Measurements from ENCODE around the gene FTH1.
A peak's percentile ranks its signal among the peaks of the same experiment; 100 is the strongest.
"Not testable (repeated sequence)": the region's sequence is repeated elsewhere in the genome, so short reads cannot be mapped to it uniquely, and the experiment has no call there.

The FTH1 gene

DNA sequence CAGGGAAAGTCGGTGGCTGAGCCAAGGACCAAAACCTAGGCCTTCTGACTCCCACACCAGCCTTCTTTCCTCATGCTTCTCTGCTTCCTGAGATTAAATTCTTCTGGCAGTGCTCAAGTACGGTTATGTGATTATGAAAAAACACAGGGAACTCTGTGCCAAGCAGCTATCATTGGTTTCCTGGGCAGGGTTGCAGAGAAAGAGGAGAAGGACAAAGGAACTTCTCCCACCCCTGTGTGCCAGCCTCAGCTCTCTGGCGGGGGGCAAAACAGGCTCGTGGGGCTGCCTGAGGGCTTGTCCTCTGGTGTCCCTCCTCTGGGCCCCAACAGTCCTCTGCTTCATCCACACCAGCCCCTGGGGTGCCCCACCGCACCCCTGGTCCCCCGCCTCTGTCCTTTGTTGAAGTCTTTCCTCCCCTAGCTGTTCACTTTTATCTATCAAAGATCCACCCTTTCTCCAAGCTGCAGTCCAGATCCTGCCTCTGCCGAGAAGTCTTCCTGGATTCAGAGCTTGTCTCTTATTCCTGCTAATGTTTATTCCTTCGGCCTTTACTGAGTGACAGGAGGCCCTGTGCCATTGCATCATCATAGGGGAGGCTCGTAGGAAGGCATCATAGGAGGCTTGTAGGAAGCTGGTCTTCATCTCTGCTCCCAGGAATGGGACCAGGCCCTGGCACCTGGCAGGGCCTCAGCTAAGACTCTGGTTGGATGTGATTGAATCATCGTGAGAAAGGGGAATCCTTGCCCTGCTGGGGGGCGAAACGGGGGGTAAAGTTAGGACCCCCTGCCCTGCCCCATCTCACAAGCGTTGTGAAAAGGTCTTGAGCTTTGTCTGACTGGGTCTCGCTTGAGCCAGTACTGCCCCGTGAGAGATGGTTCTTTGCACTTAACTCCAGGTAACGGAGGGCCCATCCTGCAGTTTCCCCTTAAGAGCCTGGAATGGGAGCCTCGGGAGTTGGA, 11.5 kb upstream of the FTH1 start:
- no peak for DNase-seq (ENCODE audit: low read depth, low spot score)

GRCh38 chr11:61976813-61977475, 9.5 kb upstream of the FTH1 start:
- no peak for DNase-seq (ENCODE audit: low read depth, low spot score)

DNA sequence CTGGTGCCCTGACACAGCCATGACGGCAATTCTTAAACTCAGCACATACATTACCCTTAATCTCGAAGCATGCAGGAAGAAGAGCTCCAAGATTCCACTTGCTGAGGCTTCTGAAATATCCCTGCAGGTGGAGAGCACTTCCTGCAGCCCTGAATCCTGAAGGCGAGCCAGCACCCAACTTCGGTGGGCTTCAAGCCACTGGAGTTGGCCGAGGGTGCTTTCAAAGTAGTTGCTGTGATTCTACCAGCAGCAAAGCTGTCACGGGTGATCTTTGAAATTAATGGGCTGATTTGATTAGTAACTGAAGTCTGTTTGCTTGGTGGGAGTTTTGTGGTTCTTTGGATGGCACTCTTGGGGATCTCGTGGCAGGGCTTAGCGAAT, 9.0 kb upstream of the FTH1 start:
- no peak for DNase-seq (ENCODE audit: low read depth, low spot score)

DNA sequence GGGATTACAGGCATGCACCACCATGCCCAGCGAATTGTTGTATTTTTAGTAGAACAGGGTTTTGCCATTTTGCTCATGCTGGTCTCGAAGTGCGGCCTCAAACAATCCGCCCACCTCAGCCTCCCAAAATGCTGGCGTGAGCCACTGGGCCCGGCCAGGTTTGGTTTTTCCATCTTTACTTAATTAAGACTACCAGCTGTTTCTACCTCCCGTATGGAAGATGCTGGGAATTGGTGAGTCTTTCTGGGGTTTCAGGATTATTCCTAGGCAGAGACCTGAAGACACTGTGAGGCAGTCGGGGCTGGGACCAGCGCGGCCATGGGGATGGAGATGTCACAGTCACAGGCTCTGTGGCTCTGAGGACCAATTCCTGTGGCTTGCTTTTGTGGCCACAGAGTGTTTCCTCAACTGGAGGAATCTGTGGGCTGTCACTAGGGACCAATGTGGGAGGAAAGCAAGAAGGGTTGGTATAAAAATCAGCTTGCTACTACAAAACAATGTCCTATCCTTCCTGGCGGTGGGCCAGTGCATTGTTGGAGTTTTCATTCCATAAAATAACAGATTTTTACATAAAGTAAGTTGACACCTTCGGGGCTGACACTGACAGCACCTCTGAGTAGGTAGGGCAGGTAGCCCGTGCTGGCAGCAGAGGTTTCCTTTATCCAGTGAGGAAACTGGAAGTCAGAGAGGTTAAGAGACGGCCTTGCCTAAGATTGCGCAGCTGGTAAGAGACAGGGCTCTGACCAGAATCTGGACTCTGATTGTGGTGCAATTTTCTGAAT, 8.4 kb upstream of the FTH1 start:
- no peak for DNase-seq (ENCODE audit: low read depth, low spot score)

DNA sequence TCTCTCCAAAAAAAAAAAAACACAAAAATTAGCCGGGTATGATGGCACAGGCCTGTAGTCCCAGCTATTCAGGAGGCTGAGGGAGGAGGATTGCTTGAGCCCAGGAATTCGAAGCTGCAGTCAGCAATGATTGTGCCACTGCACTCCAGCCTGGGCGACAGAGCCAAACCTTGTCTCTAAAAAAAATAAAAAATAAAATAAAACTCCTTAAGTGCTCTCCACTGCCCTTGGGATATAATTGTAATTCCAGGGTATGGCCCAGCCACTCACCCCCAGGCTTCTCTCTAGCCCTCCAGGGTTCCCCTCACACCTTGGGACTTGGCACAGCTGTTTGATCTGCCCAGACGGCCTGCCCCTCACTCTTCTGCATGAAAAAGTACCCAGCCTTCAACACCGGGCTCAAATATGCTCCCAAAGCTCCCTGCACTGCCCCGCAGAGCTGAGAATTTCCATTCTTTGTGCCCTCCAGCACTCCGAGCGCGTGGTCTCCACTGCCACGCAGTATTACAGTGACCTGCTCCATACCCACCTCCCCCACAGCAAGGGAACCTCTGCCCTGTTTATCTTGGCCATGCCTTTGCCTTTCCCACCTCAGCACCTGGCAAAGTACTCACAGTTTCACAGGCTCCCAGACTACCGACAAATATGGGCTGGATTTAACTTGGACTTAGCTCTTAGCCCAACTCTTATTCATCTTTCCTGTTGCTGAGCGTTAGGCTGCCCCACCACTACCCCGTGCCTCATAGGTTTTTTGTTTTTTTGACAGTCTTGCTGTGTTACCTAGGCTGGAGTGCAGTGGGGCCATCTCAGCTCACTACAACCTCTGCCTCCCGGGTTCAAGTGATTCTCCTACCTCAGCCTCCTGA, 7.6 kb upstream of the FTH1 start:
- no peak for DNase-seq (ENCODE audit: low read depth, low spot score)

DNA sequence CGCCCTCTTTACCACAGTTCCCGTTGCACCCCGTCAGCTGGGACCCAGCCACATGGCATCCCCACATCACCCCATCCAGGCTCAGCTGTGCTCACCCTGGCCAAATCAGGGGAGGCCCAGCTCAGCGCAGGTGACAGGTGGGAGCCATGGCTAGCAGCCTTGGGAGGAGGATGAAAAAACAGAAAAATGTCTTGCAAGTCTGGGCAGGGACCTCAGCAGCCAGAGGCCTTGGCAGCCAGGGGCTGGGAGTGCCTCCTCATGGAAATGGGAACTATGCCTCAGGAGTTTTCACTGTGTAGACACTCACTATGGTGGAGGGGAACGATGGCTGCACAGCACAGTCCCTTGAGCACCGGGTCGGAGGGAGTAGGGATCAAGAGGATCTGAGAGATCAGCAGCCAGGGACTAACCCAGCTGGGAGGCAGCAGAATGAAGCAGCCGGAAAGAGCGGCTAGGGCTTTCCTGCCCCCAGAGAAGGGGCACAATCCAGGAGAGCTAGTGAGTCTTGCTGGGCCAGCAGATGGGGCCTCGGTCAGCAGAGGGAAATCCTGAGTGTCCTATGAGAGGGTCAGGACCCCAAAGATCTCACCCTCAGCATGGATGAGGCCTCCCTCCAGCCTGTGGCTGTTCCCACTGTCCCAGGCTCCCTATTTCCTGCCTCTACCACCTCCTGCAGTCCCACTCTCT, 6.2 kb upstream of the FTH1 start:
- no peak for DNase-seq (ENCODE audit: low read depth, low spot score)

DNA sequence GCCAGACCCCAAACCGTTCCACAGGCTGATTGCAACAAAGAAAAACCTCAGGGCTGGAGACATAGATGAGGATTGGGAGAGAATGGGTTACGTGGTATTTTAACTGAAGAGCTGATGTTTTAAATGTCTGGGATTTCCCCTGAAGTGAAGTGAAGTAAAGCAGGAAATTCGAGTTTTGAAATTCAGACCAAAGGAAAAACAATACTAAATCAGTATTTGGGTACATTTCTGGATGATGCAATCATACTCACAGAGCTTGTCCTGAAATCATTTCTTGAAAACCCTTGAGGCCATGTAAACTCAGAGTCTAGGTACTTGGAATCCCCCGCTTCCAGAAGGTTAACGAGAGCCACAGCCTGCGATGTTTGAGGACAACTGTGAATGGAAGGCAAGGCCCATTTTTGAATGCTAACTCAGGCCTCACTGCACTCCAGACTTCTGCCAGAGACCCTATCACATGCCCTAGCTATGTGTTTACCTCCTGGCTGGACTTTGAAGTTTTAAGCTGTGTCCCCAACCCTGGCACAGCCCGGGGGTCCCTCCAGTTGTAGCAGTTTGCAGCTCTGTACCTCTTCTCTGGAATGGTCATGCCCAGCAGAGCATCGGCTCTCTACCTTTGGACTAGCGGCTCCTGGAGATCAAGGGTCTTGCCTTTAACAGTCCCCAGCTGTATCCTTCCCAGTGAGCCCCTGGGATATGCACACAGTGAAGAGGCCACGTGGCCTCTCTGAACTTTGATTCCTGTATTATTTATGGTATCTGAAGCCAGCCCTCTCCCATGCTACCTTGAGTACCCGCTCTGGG, 5.4 kb upstream of the FTH1 start:
- no peak for DNase-seq (ENCODE audit: low read depth, low spot score)

DNA sequence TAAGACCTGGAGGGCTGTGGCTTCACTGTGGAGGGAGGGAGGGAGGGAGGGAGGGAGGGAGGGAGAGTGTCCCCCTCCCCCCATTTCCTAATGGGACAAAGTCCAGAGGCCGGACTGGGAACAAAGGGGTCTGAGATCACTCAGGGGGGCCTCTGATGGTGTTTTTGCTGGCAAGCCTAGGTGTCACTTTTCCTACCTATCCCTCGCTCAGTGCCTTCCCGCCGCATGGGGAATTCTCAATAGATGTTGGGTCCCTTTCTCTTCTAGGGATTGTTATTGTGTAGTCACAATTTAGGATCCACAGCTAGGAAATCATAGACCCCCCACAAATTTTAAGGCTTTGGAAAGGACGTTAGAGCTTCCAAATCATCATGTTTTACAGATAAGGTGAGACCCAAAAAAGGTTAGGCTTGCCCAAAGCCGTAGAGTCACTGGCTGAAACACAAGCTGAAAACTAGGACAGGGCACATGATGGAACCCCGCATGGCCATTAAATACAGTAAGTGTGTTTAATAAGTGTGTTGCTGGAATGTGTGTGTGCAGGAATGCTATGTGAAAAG, 4.8 kb upstream of the FTH1 start:
- DNase-seq (ENCODE audit: low read depth, low spot score), result no peak

- DNase-seq (ENCODE audit: low read depth, low spot score), result peak; percentile 96
These were observed 4.0 kb upstream of the FTH1 start for GRCh38 chr11:61971248-61972111.

- no peak for DNase-seq (ENCODE audit: low read depth, low spot score)
These were observed 2.6 kb upstream of the FTH1 start for GRCh38 chr11:61969838-61970662.

- DNase-seq (ENCODE audit: low read depth, low spot score), result no peak
These were observed 1.9 kb upstream of the FTH1 start for GRCh38 chr11:61969391-61969758.

DNA sequence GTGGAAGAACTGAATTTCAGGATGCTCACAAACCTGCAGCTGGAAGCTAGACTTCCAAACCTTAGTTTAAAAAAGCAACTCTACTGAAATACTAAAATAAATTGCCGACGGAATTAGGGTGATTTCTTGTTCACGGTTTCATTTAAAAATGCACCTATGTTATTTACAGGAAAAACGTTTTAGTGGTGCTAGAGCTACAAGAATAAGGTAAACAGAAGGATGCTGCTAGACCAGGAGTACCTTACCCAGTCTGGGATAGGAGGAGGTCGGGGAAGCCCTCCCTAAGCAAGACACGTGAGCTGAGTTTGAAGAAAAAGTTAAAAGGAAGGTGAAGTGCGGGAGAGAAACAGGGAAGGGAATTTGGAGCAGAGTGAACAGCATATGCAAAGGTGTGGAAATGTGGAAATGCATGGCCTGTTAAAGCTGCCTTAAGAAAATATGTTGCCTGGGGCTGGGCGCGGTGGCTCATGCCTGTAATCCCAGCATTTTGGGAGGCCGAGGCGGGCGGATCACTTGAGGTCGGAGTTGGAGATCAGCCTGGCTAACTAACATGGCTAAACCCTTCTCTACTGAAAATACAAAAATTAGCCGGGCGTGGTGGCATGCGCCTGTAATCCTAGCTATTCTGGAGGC, 1.4 kb upstream of the FTH1 start:
- no peak for DNase-seq (ENCODE audit: low read depth, low spot score)

DNA sequence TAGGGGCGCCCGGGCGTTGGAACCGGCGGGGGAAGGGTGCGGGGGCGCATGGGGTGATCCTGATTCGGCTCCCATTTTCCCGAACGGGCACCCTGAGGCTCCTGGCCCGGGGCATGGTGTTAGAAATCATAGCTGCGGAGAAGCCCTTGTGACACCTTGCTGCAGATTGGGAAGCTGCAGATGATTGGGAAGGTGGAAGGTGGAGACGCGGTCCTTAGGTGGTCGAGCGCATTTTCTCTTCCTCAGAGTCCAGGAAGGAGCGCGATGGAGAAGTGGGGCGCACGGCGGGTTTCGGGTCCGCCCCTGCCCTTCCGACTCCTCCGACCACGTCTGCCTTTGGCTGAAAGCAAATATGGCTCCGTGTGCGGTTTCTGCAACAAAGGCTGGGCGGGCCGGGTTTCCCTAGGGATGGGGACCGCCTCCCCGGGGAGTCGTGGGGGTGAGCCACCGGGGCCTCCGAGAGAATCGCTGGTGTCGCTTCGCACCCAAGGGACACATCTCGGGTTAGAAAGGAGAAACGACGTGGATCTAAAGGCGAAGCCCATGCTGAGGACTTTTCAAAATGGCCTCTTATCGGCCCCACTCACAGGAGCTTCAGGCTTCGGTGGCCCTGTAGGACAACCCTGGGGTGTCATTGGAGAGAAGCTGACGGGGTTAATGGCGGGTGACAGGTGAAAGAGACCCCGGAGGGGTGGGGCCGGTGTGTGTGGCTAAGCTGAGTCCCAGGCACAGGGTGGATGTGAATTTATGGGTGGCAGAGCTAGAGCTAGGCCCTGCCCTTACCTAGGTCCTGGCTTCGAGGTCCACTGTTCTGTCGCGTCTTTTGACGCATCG, 707 bp upstream of the FTH1 start:
- DNase-seq (ENCODE audit: low read depth, low spot score), result no peak

DNA sequence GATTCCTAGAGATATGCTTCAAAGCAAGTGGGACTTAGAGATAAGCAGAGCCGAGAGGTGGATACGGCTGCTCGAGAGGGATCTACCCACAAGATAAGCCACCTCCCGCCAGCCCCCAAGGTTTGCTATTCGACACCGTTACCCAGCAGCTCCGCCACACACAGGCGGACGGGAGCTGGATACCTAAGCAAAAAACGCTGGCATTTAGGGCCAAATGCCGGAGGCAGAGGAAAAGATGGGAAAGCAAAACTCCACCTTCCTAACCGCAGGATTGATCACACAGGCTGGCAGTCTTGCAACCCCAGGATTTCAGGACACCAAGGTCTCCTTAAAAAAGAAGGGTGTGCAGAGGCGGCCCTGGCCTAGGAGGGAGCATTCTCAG, 709 bp downstream of the FTH1 start:
- no peak for DNase-seq (ENCODE audit: low read depth, low spot score)

GRCh38 chr11:61964666-61965271, 2.7 kb downstream of the FTH1 start:
- DNase-seq (ENCODE audit: low read depth, low spot score), result not testable (repeated sequence)

- DNase-seq (ENCODE audit: low read depth, low spot score), result no peak
These were observed 3.3 kb downstream of the FTH1 start for GRCh38 chr11:61964058-61964665.

Data from smooth muscle cell of the brain vasculature (primary cell).